GM19043 (cell line): ENCODE results near the gene KRT84.

ENCODE experiments used
- ATAC-seq: cut with Tn5 transposase; IDR thresholded peaks from one replicate; pipeline ENCODE4 v1.9.1; 2021; ENCODE audit warnings: low read depth; ENCODE audit not compliant: unreplicated experiment

Gene KRT84

DNA sequence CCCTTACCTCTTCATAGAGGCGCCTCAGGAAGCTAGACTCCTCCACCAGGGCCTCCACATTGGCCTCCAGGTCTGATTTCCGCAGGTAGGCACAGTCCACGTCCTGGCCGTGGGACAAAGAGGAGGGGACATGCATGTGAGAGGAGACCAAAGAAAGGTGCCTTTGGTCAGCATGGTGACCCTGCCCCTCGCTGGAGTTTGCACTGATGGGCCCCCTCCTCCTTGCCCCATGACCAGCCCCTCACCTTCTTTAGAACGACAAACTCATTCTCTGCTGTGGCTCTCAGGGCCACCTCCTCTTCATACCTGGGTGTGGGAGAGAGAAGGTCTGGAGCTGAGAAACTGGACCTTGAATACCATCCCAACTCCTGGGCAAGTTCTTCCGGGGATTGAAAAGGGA, 21.4 kb downstream of the KRT84 start:
- ATAC-seq: no peak

DNA sequence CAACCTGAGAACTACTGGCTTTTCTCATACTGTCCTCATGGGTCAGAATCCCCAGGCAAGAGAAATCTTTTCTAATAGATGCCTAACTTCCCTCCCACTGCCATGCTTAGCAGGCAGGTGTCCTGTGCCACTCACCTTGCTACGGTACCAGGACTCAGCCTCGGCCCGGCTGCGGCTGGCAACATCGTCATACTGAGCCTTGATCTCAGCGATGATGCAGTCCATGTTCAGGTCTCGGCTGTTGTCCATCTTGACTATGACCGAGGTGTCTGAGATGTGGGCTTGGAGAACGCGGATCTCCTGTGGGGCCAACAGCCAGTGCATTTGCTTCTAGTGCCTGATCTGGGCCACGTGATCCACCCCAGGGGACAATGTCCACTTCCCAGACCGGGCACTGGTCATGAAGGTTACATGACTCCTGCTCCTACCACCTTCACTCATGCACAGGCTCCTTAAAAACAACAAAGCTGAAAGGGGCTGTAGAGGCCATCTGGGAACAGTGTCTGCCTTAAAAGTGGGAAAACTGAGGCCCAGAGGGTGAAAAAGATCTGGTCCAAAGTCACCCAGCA, 22.3 kb downstream of the KRT84 start:
- no peak for ATAC-seq

DNA sequence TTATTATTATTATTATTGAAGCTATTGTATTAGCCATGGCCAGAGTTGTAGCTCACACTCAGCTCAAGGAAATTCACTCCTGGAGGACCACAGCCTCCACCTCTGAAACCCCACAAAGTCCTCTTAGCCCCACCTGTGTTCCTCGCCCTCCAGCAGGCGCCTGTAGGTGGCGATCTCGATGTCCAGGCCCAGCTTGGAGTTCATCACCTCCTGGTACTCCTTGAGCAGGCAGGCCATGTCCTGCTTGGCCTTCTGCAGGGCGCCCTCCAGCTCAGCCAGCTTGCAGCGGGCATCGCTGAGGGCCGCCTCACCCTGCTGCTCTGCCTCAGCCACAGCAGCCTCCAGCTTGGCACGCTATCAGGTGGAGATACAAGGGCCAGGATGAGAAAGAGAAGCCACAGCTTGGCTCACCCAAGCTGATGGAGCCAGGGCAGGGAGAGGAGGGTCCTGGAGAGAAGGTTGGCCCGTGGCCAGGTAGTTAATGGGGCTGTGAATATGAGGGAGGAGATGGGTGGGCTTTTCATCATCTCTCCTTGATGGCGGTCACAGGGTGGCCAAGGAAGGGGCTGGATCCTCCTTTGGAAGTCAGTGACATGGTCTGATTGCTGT, 23.2 kb downstream of the KRT84 start:
- ATAC-seq: no peak

DNA sequence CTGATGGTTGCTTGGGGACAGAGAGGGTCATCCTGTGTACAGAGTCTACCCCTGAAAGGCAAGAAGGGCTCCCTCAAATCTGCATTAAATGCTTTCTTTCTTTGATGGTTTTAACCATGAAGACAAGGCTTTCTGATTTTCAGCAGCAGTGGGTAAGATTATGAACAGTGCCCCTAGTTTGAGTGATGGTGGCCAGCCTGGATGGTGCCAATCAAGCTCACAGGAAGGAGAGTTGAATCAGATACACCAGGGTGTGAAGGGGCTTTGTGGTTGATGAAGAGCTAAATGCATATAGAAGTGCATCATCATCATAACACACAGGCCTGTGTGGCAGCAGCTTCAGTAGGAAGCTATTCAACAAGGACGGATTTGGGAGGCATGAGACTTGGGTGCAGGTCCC, 23.9 kb downstream of the KRT84 start:
- ATAC-seq: no peak

DNA sequence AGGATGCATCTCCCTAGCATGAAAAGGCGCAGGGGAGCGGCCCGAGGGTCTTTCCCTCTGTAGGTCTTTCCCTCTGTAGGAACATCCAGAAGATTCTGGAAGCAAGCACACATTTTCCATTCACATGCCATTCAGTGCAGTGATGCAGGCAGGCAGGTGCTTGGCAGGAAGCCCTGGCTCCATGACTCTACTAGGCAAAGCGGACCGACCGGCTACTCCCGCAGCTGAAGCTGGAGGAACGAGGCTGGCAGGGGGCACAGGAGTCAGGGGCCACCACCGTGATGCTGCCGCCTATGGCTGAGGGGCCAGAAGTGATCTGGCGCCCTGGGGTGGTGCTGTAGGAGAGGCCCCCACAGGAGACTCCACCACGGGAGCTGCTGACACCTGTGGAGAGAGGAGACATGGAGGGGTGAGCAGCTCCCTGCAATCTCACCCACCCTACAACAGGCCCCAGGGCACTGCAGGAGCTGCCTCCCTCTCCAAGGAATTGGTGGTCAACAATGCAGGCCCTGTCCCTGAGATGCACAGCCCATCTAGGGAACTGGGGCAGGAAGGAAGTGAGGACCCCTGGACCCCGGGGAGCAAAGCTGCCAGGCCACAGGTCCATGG, 24.7 kb downstream of the KRT84 start:
- no peak for ATAC-seq

DNA sequence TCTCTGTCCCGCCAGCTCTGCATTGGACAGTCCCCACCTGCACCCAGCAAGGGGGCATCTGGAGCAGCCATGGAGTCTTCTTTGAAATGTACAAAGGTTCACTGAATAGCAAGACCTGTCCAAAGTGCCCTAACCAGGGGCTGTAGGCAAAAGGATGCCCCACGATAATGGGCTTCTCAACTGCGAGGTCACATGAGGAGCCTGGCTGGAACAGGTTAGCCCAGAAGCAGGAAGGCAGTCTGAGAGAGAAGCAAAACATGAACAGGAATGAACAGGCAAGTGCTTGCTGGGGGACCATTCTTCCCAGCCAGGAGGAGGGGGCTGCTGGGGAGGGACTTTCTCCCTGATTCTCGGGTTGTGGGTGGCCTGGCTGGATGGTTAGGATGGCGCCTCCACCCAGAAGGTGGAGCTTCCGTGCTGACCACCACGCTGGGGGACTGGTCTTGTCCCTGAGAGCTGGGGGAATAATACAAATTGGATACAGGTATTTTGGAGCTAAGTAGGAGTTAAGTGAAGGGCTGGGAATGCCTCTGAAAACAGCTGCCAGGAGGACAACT, 25.3 kb downstream of the KRT84 start:
- ATAC-seq: no peak

GRCh38 chr12:52359621-52360061, 25.8 kb downstream of the KRT84 start:
- ATAC-seq: no peak

GRCh38 chr12:52358575-52359350, 26.7 kb downstream of the KRT84 start:
- ATAC-seq: peak; percentile 83

DNA sequence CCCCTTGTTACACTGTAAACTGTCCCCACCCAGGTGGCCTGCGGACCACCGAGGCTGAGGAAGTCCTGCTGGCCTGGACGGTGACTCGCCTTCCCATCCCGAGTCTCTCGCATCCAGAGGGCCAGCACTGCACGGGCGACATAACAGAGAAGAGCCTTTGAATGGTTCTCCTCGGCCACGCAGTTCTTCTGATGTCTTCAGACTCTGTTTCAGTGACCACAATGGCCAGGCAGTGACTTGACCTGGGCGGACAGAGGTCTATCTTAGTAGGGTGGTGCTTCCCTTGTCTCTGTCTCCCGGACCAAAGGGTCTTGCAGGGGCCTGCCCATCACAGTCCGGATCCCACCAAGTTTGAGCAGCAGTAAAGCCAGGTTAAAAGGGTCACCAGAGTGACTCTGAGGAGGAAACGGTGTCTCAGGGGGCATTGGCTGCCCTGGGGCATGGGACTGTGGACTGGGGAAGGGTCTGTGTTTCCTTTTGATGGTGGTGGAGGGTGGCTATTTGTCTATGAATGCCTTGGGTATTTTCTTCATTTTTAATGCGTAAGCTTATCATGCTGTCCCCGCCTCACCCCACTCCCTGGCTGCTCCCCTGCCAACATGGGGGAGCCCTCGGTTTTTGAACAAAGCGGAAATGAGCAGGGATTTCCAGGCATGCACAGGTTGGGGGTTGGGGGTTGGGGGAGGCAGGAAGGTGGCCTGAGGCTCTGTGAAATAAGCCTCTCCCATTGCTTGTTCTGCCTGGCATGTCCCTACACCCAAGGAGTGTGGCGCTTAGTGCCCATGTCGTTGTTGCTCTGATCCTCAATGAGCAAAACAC, 28.5 kb downstream of the KRT84 start:
- ATAC-seq: no peak

DNA sequence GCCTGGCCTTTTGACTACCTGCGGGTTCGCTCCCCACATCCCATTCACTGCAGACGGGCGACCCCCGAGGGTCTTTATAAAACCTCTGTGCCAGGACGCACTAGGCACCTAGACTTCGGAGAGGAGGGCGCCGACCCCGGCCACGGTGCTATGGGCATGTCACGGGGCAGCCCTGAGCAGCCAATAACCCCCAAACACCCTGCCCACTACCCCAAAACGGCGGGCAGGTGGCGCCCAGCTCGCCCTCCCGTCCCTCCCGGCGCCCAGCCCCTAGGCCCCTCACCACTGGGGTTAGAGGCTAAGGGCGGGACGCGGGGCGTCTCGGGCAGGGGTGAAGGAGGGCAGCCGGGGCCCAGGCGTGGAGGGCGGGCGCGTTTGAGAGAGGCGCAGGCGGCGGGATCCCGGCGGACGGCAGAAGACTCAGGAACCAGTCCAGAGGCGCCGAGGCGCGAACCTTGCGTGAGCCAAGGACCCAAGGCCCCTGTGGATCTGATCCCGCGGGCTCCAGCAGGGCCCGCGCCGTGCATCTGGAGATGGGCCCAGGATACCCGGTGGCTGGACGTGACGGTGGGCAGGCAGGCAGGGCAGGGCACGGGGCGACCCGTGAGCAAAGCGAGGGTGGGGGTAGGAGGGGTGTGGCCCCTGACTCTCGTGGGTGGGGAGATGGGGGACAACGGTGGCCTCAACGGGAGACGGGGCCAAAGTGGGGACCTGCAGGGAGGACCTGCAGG, 29.3 kb downstream of the KRT84 start:
- ATAC-seq: no peak

DNA sequence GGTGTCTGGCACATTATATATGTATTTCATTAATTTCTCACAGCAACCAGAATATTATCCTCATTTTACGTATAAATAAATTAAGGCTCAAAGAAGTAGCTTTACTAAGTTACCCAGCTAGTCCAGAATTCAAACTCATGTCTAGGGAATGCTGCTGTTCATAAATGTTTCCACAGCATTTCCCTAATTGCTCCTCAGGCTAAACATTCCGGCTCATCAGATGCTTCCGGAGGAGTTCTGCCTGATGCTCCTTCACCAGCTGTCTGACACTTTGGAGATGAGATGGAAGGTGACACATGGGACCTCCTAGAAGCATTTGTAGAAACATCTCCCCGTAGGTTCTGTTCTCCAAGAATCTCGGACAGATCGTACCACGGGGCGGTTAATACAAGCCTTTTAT, 30.3 kb downstream of the KRT84 start:
- no peak for ATAC-seq

DNA sequence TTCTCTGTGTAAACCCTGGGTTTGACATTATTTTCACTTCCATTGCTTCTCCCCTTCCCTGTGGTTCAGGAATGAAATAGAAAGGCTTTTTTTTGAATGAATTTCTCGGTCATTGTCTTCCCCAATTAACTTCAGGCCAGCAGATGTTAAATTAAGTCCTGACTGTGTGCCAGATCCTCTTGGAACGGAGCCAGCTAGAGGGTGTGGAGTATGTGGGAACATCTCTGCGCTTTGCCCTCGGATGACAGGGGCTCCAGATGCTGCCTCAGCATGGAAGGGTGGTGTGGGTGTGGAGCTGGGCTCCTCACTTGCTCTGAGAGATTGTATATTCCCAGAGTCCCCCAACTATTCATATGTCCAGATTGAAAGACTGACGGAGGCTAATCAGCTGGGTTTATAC, 31.3 kb downstream of the KRT84 start:
- ATAC-seq: no peak

DNA sequence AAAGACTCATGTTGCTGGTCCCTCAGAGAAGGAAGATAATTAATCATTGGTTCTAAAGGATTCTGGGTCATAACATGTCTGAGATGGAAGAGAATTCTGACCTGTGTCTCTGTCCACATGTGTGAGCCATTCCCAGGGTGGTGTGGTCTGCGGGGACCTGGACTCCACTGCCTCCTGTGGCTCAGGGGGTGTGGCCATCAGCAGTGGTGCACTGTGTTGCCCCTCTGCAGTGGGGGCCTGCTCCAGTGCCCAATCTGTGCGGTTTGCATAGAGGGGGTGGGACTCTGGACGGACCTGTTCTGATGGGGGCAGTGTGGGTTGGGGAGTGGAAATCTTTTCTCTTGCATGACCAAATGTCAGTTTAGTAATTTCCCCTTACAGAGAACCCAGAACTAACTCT, 31.7 kb downstream of the KRT84 start:
- ATAC-seq: no peak

DNA sequence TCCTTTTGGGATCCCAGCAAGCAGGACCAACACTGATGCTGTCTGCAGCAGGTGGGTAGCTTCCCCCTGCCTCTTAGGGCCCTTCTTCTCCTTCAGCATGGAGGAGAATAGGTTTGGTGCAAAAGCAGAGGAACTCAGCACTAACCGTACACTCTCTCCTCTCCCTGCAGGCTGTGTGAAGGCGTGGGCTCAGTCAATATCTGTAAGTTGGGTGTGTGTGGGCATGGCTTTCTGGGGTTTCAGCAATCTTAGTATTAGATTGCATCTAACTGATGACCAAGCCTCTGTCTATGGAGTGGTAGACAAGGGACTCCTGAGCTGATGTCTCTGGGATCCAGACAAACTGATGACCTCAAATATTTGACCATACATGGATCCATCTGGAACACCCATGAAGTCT, 32.5 kb downstream of the KRT84 start:
- no peak for ATAC-seq

- no peak for ATAC-seq
These were observed 34.0 kb downstream of the KRT84 start for GRCh38 chr12:52351196-52352059.

GRCh38 chr12:52350786-52351185, 34.7 kb downstream of the KRT84 start:
- ATAC-seq: no peak

DNA sequence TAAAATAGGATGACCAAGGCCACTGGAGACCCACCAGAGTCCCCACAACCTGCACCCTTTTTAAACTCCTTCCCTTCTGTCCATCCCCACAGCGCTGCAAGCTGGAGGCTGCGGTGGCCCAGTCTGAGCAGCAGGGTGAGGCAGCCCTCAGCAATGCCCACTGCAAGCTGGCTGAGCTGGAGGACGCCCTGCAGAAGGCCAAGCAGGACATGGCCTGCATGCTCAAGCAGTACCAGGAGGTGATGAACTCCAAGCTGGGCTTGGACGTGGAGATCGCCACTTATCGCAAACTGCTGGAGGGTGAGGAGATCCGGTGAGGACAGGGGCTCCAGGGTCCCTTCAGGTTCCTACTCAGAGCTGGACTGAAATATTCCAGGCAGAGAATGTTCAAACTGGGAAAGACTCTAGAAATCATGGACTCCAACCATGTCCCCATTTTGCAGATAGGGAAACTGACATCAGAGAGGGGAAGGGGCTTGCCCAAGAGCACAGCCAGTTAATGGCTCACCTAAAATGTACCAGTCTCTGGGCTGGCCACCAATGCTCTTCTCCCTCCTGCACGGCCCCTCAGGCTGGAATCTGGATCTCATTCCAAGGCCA, 35.3 kb downstream of the KRT84 start:
- ATAC-seq: no peak

DNA sequence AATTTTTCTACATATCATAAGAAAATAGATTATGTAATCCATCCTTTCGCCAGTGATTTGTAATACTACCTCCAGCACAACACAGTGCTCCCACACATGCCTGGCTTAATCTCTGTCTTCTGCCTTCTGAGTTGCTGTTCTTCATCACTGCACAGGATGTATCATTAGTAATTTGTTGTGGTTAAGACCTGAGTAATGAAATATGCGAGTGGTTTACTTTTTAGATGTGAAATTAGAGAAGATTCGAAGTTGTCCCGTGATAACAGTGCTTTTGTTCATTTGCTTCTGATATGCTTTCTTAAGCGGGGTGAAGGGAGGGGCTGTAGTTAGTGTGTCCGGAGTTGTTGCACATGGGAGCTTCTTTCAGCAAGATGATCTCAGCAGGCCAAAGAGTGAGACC, 36.3 kb downstream of the KRT84 start:
- no peak for ATAC-seq
